Vagina (tissue), 2 donors: ENCODE data around the gene RNF181.

Source experiments
- POLR2AphosphoS5 ChIP-seq, 2 donors: sonication (generic); formaldehyde crosslinking; IDR thresholded peaks; one replicate each; pipeline ENCODE4 v1.9.0; 2017; ENCODE audit warnings: antibody characterized with exemption in 2 of 2, mild to moderate bottlenecking in 2 of 2, low read depth in 1 of 2; ENCODE audit not compliant: insufficient read depth in 1 of 2
- TF ChIP-seq, protein P1 (sequence below), 3 experiments: fragments of 450-650 bp in 2 of 3; fragments of 200-600 bp in 1 of 3; sonication (generic) in 1 of 3; IDR thresholded peaks; one replicate each; pipeline ENCODE4 v1.5.1; 2017 to 2019; ENCODE audit warnings: antibody characterized with exemption in 3 of 3, mild to moderate bottlenecking in 2 of 3, moderate library complexity in 2 of 3

GRCh38 chr2:85549826-85550225, 45.7 kb upstream of the RNF181 start:
- TF ChIP-seq, protein P1, sequence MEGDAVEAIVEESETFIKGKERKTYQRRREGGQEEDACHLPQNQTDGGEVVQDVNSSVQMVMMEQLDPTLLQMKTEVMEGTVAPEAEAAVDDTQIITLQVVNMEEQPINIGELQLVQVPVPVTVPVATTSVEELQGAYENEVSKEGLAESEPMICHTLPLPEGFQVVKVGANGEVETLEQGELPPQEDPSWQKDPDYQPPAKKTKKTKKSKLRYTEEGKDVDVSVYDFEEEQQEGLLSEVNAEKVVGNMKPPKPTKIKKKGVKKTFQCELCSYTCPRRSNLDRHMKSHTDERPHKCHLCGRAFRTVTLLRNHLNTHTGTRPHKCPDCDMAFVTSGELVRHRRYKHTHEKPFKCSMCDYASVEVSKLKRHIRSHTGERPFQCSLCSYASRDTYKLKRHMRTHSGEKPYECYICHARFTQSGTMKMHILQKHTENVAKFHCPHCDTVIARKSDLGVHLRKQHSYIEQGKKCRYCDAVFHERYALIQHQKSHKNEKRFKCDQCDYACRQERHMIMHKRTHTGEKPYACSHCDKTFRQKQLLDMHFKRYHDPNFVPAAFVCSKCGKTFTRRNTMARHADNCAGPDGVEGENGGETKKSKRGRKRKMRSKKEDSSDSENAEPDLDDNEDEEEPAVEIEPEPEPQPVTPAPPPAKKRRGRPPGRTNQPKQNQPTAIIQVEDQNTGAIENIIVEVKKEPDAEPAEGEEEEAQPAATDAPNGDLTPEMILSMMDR (IDR thresholded peaks at IDR 0.05) = no peak
- no peak for TF ChIP-seq POLR2AphosphoS5 (IDR thresholded peaks at IDR 0.05; ENCODE audit: insufficient read depth in 1 of 2, low read depth in 1 of 2)
